Measurements from ENCODE around the gene GATB.

GATB gene
- 7.7 reads per million, percentile 27 among the genes with 10 or more reads in this experiment for total RNA-seq

GRCh38 chr4:151760712-151761661 is at the start of gene GATB:
Gene GATB, minus strand, starts transcription at chr4:151761007. Its CDS starts 25 bp downstream, at chr4:151760982.
- peak; percentile 91 for DNase-seq

GRCh38 chr4:151810476-151810875 is 49.7 kb upstream of the GATB start:
- DNase-seq = no peak

- DNase-seq = no peak
Measured at GRCh38 chr4:151809716-151810115, 48.9 kb upstream of the GATB start.

GRCh38 chr4:151808542-151808941 is 47.7 kb upstream of the GATB start:
- no peak for DNase-seq

GRCh38 chr4:151808120-151808529 is 47.3 kb upstream of the GATB start:
- DNase-seq = no peak

GRCh38 chr4:151807220-151807619 is 46.4 kb upstream of the GATB start:
- DNase-seq = no peak

- no peak for DNase-seq
Measured at GRCh38 chr4:151806511-151806927, 45.7 kb upstream of the GATB start.

GRCh38 chr4:151804821-151805220 is 44.0 kb upstream of the GATB start:
- DNase-seq = no peak

GRCh38 chr4:151804086-151804630 is 43.4 kb upstream of the GATB start:
- no peak for DNase-seq

- no peak for DNase-seq
Measured at GRCh38 chr4:151803246-151803645, 42.4 kb upstream of the GATB start.

- DNase-seq = peak; percentile 22
Measured at GRCh38 chr4:151801547-151802516, 41.0 kb upstream of the GATB start.

GRCh38 chr4:151799417-151800012 is 38.7 kb upstream of the GATB start:
- no peak for DNase-seq

- no peak for DNase-seq
Measured at GRCh38 chr4:151798678-151799416, 38.0 kb upstream of the GATB start.

GRCh38 chr4:151797853-151798252 is 37.0 kb upstream of the GATB start:
- DNase-seq = no peak

GRCh38 chr4:151797131-151797530 is 36.3 kb upstream of the GATB start:
- DNase-seq = no peak

GRCh38 chr4:151796106-151796505 is 35.3 kb upstream of the GATB start:
- DNase-seq = no peak

GRCh38 chr4:151792995-151793394 is 32.2 kb upstream of the GATB start:
- no peak for DNase-seq

GRCh38 chr4:151792530-151792929 is 31.7 kb upstream of the GATB start:
- DNase-seq = no peak

GRCh38 chr4:151788021-151788420 is 27.2 kb upstream of the GATB start:
- DNase-seq = no peak

- no peak for DNase-seq
Measured at GRCh38 chr4:151786158-151786495, 25.3 kb upstream of the GATB start.

- DNase-seq = no peak
Measured at GRCh38 chr4:151785484-151786157, 24.8 kb upstream of the GATB start.
